HepG2 (cell line): ENCODE data around the gene CDKN3. TPM values are rescaled to one million over a fixed set of nuclear protein-coding genes. Genes with fewer than 3 reads are reported as not detected.
A peak's percentile ranks its signal among the peaks of the same experiment; 100 is the strongest.

ENCODE experiments used
- ATAC-seq: fragments of 200-7000 bp; cut with Tn5 transposase; 3 replicates; pipeline ENCODE4 v1.9.1; 2020; ENCODE audit warnings: mild to moderate bottlenecking, moderate library complexity
- BruUV-seq: library from RNA; stranded (reverse); fragments of 400-500 nt; replicated peaks from 2 replicates; lab custom pipeline; 2021; lab: Mats Ljungman, UMichigan
- CTCF ChIA-PET: fragments of 300-600 bp; formaldehyde crosslinking; extraction: SDS; loops from one replicate; lab custom pipeline; 2021; ENCODE audit warnings: low total read pairs, inconsistent platforms, low intra/inter-chr PET ratio; lab: Yijun Ruan, JAX
- POLR2A ChIA-PET: fragments of 350-600 bp; sonication (Branson Sonifier 250); formaldehyde crosslinking; loops from one replicate; lab custom pipeline; 2020; ENCODE audit warnings: antibody characterized with exemption, inconsistent platforms; lab: Yijun Ruan, JAX
- DNase-seq: peaks from one replicate; pipeline ENCODE4 v3.0.0-alpha.2; 2015; ENCODE audit warnings: low spot score
- FAIRE-seq: peaks from 3 replicates; lab custom pipeline; 2011; peaks lifted over from hg19 to GRCh38; lab: Jason Lieb, UNC
- H2AFZ ChIP-seq: one replicate; pipeline ENCODE4 v1.6.1; 2011; ENCODE audit warnings: low read length, inconsistent platforms
- H3K27ac ChIP-seq: fragments of 300-600 bp; 3 replicates; pipeline ENCODE4 v1.8.0; 2011; ENCODE audit warnings: mixed run types, mild to moderate bottlenecking, mixed read lengths, low read length, inconsistent platforms; ENCODE audit not compliant: insufficient read depth; ENCODE audit errors: extremely low read length
- H3K27me3 ChIP-seq, 2 experiments: fragments of 200-600 bp in 1 of 2; 2 replicates in 1 of 2; 3 replicates in 1 of 2; pipeline versions ENCODE4 v1.6.0 to v1.8.0; 2011; ENCODE audit warnings: low read length in 2 of 2, mild to moderate bottlenecking in 2 of 2, moderate library complexity in 2 of 2, inconsistent platforms in 1 of 2; ENCODE audit not compliant: insufficient read depth in 2 of 2, control insufficient read depth in 1 of 2
- H3K36me3 ChIP-seq, 2 experiments: fragments of 200-600 bp in 1 of 2; replicated peaks in 1 of 2; 2 replicates in 1 of 2; 3 replicates in 1 of 2; pipeline versions ENCODE4 v1.5.1 to v1.8.0; 2011; ENCODE audit warnings: low read length in 2 of 2, inconsistent platforms in 1 of 2; ENCODE audit not compliant: insufficient read depth in 2 of 2, control insufficient read depth in 1 of 2
- H3K4me1 ChIP-seq: 2 replicates; pipeline ENCODE4 v1.5.1; 2012; ENCODE audit warnings: low read length, inconsistent platforms; ENCODE audit not compliant: insufficient read depth
- H3K4me2 ChIP-seq: 2 replicates; pipeline ENCODE4 v1.6.0; 2011; ENCODE audit warnings: low read depth, low read length, inconsistent platforms
- H3K4me3 ChIP-seq, 3 experiments: fragments of 200-600 bp in 1 of 3; sonication (generic), shearing (Covaris generic) in 1 of 3; replicated peaks in 1 of 3; 2 replicates each; pipeline ENCODE4 v1.5.1; 2011 to 2016; ENCODE audit warnings: low read length in 3 of 3, inconsistent platforms in 2 of 3, low read depth in 2 of 3, mild to moderate bottlenecking in 2 of 3, control low read depth in 1 of 3, mixed read lengths in 1 of 3; ENCODE audit not compliant: insufficient read depth in 1 of 3
- H3K79me2 ChIP-seq: one replicate; pipeline ENCODE4 v1.6.1; 2011; ENCODE audit warnings: low read length, inconsistent platforms; ENCODE audit not compliant: insufficient read depth
- H3K9ac ChIP-seq: 2 replicates; pipeline ENCODE4 v1.6.0; 2011; ENCODE audit warnings: mild to moderate bottlenecking, low read depth, low read length, inconsistent platforms; ENCODE audit not compliant: insufficient read depth
- H3K9me3 ChIP-seq: 2 replicates; pipeline ENCODE4 v1.5.1; 2012; ENCODE audit warnings: mild to moderate bottlenecking, low read length
- H4K20me1 ChIP-seq: 2 replicates; pipeline ENCODE4 v1.6.0; 2011; ENCODE audit warnings: inconsistent platforms, mild to moderate bottlenecking, low read length, moderate library complexity; ENCODE audit not compliant: insufficient read depth
- ARID5B ChIP-seq: IDR thresholded peaks from 2 replicates; pipeline ENCODE4 v1.4.0; 2020; ENCODE audit warnings: mild to moderate bottlenecking, missing genetic modification reagents
- CBX5 ChIP-seq: sonication (generic); formaldehyde crosslinking; IDR thresholded peaks from 2 replicates; pipeline ENCODE4 v1.4.0; 2020; ENCODE audit warnings: missing genetic modification reagents, borderline replicate concordance
- KLF12 ChIP-seq: sonication (generic); formaldehyde crosslinking; IDR thresholded peaks from 2 replicates; pipeline ENCODE4 v1.4.0; 2020; ENCODE audit warnings: missing genetic modification reagents, borderline replicate concordance
- NFKBIZ ChIP-seq: IDR thresholded peaks from 2 replicates; pipeline ENCODE4 v1.6.1; 2018; ENCODE audit warnings: missing genetic modification reagents, missing compliant biosample characterization
- RFXAP ChIP-seq: sonication (generic); formaldehyde crosslinking; IDR thresholded peaks from 2 replicates; pipeline ENCODE4 v1.4.0; 2020; ENCODE audit warnings: missing genetic modification reagents, borderline replicate concordance
- RXRB ChIP-seq: IDR thresholded peaks from 2 replicates; pipeline ENCODE4 v1.6.1; 2016; ENCODE audit warnings: borderline replicate concordance, missing genetic modification reagents, missing compliant biosample characterization
- ZFP90 ChIP-seq: sonication (generic); formaldehyde crosslinking; IDR thresholded peaks from 2 replicates; pipeline ENCODE4 v1.8.0; 2022; ENCODE audit warnings: missing genetic modification reagents, mild to moderate bottlenecking, inconsistent platforms, borderline replicate concordance
- ZMAT5 ChIP-seq: sonication (generic); formaldehyde crosslinking; IDR thresholded peaks from 2 replicates; pipeline ENCODE4 v1.5.0; 2020; ENCODE audit warnings: mild to moderate bottlenecking, low read depth, missing genetic modification reagents, borderline replicate concordance
- ZNF180 ChIP-seq: sonication (generic); formaldehyde crosslinking; IDR thresholded peaks from 2 replicates; pipeline ENCODE4 v1.4.0; 2020; ENCODE audit warnings: low read depth, missing genetic modification reagents, borderline replicate concordance
- ZNF264 ChIP-seq: sonication (generic); formaldehyde crosslinking; IDR thresholded peaks from 2 replicates; pipeline ENCODE4 v1.4.0; 2020; ENCODE audit warnings: missing genetic modification reagents
- ZNF609 ChIP-seq: sonication (generic); formaldehyde crosslinking; IDR thresholded peaks from 2 replicates; pipeline ENCODE4 v1.4.0; 2020; ENCODE audit warnings: mild to moderate bottlenecking, missing genetic modification reagents, borderline replicate concordance
- WGBS: methylation state at CpG from one replicate; pipeline ENCODE4 v1.1.6; 2017; ENCODE audit warnings: low lambda C conversion rate; 5-methylcytosine and 5-hydroxymethylcytosine counted together
- in situ Hi-C: cut with HindIII; loops from 2 replicates; pipeline ENCODE4 v1.10.0; 2017; ENCODE audit warnings: low pct_unique_long_range_greater_than_20kb; ENCODE audit not compliant: extremely low pct_ligation_motif_present
- intact Hi-C: fragments of 100-400 bp; cut with micrococcal nuclease; formaldehyde crosslinking; loops from one replicate; pipeline ENCODE4 v1.10.0; 2022; ENCODE audit not compliant: unreplicated experiment
- polyA plus RNA-seq, 8 experiments: library from polyadenylated mRNA; depleted of rRNA in 3 of 8; stranded (reverse) in 7 of 8; unstranded in 1 of 8; fragments of >200 nt; fragmentation: Illumina TruSeq in 4 of 8; extraction: Trizol in 4 of 8; gene quantifications; 2 replicates each; pipeline versions ENCODE4 v1.2.1 to v1.2.3, GENCODE V29; 2011 to 2016; ENCODE audit warnings: low read depth in 4 of 8, missing spikeins in 1 of 8, mixed read lengths in 1 of 8; ENCODE audit not compliant: insufficient read depth in 1 of 8
- total RNA-seq, 5 experiments: library from RNA; depleted of rRNA; stranded (reverse); fragments of >200 nt; fragmentation: Illumina TruSeq; extraction: Trizol; gene quantifications; 2 replicates each; pipeline ENCODE4 v1.2.3, GENCODE V29; 2016; ENCODE audit warnings: low read depth in 1 of 5
- TF ChIP-seq, protein P1 (sequence below): sonication (generic); formaldehyde crosslinking; IDR thresholded peaks from 2 replicates; pipeline ENCODE4 v1.5.1; 2020; ENCODE audit warnings: mild to moderate bottlenecking, missing genetic modification reagents

Gene CDKN3
- total and polyA plus RNA-seq, 2 of the 13 experiments (the other 11 are each of a cell fraction or from before 2014, with no cell fraction given) = 63.0 to 88.9 TPM

DNA sequence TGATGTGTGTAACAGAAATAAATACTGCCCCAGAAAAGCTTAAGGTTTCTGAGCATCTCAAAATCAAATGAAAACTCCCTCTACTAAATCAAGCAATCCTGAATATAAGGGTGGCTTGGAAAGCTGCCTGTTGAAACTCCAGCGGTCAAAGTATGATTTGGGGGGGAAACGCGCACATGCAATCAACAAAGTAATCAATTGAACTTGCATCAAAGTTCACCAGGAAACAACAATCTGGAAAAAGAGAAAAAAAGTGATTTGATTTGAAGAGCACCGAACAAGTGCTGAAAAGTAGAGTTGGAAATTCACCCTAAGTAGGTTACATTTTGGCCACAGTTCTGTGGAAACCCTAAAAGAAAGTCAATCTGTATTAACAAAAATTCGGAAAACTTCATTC is 43.7 kb downstream of the CDKN3 start:
- H2AFZ ChIP-seq = no peak overlapping the region
- H3K27me3 ChIP-seq = no peaks in the 10 kb centered on the region; a peak in 1 of 5 replicates
- H3K4me3 ChIP-seq = peak overlapping the region; percentile 82 to 87 (median 86)
- peaks cover 52% of the 10 kb centered on the region for H3K79me2 ChIP-seq
- intact Hi-C loops = loop anchor here (2.0 to 5.0 kb wide), 2 partner anchors 44 to 47 kb away; partner anchors contain the start of genes CDKN3 and GMFB
- TSS peak; percentile 51 for BruUV-seq
- H3K36me3 ChIP-seq = peaks cover 0 to 9% of the 10 kb centered on the region in 2 experiments; a peak in 1 of 5 replicates
- FAIRE-seq (no peak), DNase-seq (no peak), ATAC-seq (no peak)
- peak overlapping the region; percentile 96 for H3K27ac ChIP-seq
- POLR2A ChIA-PET = interaction anchor here (1.1 to 1.7 kb wide), 4 partner anchors 16 to 73 kb away, joined by 3 to 4 read pairs (median 4); partner anchors contain the start of gene GMFB
- H4K20me1 ChIP-seq = peaks cover 14% of the 10 kb centered on the region
- 0% methylated on average over 5 of the region's 5 CpGs for WGBS
- in situ Hi-C loops = no loop called here
- peak overlapping the region; percentile 81 for H3K4me2 ChIP-seq
- H3K9me3 ChIP-seq = no peaks in the 10 kb centered on the region
- H3K9ac ChIP-seq = peak overlapping the region; percentile 95
- CTCF ChIA-PET = no interaction called here
- peaks cover 54% of the 10 kb centered on the region for H3K4me1 ChIP-seq
- TF ChIP-seq ZNF609 (CRISPR knock-in tag) (no peak), CBX5 (CRISPR knock-in tag) (no peak), ARID5B (CRISPR knock-in tag) (no peak), ZNF180 (CRISPR knock-in tag) (no peak), RXRB (CRISPR knock-in tag) (no peak), ZMAT5 (CRISPR knock-in tag) (no peak), KLF12 (CRISPR knock-in tag) (no peak), ZFP90 (no peak), NFKBIZ (CRISPR knock-in tag) (no peak), ZNF264 (CRISPR knock-in tag) (no peak), RFXAP (CRISPR knock-in tag) (no peak)
- TF ChIP-seq, protein P1, sequence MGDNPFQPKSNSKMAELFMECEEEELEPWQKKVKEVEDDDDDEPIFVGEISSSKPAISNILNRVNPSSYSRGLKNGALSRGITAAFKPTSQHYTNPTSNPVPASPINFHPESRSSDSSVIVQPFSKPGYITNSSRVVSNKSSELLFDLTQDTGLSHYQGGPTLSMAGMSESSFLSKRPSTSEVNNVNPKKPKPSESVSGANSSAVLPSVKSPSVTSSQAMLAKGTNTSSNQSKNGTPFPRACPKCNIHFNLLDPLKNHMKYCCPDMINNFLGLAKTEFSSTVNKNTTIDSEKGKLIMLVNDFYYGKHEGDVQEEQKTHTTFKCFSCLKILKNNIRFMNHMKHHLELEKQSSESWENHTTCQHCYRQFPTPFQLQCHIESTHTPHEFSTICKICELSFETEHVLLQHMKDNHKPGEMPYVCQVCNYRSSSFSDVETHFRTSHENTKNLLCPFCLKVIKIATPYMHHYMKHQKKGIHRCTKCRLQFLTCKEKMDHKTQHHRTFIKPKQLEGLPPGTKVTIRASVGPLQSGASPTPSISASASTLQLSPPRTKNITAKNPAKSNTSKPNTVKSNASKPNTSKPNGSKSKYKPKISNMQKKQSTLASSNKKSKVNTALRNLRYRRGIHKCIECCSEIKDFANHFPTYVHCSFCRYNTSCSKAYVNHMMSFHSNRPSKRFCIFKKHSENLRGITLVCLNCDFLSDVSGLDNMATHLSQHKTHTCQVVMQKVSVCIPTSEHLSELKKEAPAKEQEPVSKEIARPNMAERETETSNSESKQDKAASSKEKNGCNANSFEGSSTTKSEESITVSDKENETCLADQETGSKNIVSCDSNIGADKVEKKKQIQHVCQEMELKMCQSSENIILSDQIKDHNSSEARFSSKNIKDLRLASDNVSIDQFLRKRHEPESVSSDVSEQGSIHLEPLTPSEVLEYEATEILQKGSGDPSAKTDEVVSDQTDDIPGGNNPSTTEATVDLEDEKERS = no peak
